8988T (cell line): ENCODE measurements around the gene NBPF4.
"Not testable (repeated sequence)": the region's sequence is repeated elsewhere in the genome, so short reads cannot be mapped to it uniquely, and the experiment has no call there.

Experiments
- DNase-seq: peaks from one replicate; pipeline ENCODE4 v3.0.0; 2011

Gene NBPF4

DNA sequence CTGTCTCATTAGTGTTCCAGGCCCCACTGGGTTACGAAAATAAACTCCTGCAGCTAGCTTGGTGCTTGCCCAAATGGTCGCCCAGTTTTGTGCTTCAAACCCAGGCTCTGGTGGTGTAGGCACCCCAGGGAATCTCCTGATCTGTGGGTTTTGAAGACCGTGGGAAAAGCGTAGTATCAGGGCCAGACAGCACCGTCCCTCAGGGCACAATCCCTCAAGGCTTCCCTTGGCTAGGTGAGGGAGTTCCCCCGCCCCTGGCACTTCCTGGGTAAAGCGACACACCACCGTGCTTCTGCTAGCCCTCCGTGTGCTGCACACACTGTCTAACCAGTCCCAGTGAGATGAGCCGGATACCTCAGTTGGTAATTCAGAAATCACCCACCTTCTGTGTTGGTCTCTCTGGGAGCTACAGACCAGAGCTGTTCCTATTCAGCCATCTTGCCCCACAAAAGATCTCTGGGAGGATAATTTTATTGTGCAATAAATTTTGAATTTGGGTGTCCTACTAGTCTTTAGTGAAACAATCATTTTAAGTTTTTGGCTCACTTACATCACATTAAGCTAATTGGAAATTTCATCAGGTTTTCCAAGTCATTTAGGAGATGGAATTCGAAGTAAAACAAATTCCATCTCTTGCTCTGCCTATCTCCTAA, 34.3 kb downstream of the NBPF4 start:
- DNase-seq: no peak

DNA sequence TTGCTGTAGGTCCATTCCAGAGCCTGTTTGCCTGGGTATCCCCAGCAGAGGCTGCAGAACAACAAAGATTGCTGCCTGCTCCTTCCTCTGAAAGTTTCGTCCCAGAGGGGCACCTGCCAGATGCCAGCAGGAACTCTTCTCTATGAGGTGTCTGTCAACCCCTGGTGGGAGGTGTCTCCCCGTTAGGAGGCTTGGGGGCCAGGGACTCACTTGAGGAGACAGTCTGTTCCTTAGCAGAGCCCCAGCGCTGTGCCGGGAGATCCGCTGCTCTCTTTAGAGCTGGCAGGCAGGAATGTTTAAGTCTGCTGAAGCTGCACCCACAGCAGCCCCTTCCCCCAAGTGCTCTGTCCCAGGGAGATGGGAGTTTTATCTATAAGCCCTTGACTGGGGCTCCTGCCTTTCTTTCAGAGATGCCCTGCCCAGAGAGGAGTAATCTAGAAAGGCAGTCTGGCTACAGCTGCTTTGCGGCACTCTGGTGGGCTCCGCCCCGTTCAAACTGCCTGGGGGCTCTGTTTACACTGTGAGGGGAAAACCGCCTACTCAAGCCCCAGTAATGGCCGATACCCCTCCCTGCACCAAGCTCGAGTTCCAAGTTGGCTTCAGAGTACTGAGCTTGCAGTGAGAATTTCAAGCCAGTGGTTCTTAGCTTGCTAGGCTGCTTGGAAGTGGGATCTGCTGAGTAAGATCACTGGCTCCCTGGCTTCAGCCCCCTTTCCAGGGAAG, 35.0 kb downstream of the NBPF4 start:
- DNase-seq: no peak

DNA sequence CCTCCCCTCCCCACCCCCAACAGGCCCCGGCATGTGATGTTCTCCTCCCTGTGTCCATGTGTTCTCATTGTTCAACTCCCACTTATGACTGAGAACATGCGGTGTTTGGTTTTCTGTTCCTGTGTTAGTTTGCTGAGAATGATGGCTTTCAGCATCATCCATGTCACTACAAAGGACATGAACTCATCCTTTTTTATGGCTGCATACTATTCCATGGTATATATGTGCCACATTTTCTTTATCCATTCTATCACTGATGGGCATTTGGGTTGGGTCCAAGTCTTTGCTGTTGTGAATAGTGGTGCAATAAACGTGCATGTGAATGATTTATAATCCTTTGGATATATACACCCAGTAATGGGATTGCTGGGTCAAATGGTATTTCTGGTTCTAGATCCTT, 40.3 kb downstream of the NBPF4 start:
- DNase-seq: not testable (repeated sequence)

DNA sequence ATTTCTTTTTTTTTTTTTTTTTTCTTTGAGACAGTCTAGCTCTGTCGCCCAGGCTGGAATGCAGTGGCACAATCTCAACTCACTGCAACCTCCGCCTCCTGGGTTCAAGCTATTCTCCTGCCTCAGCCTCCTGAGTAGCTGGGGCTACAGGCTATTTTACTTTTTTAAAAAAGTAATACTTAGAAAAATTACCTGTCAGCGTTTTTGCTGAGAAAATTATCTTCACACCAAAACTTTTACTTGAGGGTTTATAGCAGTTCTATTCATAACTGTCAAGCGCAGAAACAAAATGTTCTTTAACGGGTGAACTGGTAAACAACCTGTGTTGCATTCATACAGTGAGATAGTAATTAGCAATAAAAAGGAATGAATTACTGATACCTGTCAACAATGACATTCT, 42.2 kb downstream of the NBPF4 start:
- DNase-seq: no peak

DNA sequence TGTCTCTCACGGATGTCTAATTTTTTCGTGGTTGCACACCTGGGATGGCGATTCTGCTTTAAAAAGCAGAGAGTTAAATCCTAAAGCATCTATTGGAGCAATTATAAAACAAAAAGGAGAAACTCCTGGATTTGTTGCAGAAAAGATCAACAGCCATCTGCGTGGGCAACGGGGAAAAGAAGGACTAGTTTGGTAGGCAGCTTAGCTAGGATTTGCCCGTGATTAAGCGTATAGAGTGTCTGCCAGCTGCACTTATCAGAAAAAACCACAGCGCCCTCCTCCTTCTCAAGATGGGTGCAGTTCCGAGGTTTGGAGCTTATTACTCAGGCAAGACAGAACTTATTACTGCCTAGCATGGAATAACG, 43.2 kb downstream of the NBPF4 start:
- peak; percentile 11 for DNase-seq

DNA sequence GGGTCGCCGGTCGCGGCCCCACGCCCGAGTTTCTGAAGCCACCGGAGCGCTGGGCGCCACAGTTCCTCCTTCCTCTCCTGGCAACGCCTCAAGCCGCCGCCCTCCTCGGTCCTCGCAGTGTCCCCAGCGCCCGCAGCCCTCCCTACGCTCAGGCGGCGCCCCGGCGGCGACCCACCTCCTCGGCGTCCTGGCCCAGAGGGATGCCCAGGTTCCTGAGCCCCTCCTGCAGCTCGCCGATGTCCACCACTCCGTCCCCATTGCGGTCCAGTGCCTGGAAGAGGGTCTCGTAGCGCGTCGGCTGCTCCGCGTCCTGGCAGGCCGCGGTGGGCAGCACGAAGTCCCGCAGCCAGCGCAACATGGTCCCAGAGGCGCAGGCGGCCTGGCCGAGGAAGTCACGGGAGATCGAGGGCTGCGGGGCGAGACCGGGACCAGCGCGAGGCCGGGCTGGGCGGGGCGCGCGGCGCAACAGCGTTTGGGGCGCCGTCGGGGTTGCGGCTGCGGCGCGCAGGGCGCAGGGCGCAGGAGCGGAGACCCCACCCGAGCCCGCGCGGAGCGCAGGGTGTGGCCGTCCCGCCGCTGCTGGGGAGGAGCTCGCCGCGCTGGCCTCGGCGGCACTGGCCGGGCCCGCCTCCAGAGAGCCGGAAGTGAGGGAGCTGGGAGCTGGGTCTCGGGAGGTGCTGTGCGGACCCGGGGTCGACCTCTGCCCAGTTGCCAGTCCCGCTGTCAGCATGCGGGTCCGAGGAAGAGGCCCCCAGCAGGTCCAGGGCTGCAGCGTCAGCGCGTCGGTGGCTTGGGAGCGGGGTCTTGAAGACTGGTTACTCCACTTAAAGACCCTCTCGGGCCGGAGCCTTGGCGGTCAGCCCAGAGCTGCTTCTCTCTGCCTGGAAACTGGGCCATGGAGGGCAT, 43.8 kb downstream of the NBPF4 start, which contains the start of gene SLC25A24:
TSS of gene SLC25A24 (minus strand) at position 563 of the 906 bp plus-strand sequence. CDS start at position 358, 205 bp downstream.
- peak; percentile 61 for DNase-seq

DNA sequence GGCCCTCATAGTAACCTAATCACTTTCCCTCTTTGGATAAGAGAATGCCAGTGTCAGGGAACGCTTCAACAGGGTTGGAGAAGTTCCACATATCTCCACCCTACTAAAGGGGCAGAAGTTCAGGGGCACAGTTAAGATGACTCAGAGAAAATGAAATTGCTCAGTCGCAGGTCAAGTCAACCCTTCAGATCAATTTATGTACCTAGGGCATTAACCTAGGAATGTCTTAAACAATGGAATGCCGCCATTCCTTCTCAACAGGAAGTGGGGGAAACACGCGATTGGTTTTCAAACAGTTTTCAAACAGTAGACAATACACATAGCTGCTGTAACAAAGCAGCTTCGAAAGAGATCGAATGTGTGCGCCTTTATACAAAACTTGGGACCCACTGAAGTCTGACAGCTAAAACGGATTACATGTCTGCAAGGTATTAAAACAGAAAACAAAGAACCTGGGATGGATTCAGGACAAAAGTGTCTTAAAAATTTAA, 44.6 kb downstream of the NBPF4 start:
- DNase-seq: no peak

DNA sequence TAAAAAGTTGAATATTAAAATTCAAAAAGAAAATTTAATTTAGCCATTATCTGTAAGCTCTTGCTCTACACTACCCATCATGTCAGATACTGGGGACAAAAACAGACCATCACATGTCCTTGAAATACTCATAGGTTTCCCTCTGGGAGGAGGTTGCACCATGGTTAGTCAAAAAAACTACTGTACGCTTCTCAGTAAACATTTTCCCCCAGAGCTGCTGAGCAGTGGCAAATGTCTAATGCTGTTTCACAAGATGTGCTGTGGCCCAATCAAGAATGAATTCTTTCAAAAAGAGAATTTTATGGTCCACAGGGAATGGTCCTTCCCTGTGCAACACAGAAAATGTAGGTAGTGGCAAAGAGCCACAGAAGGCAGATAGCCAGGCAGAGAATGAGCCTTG, 49.8 kb downstream of the NBPF4 start:
- DNase-seq: no peak

DNA sequence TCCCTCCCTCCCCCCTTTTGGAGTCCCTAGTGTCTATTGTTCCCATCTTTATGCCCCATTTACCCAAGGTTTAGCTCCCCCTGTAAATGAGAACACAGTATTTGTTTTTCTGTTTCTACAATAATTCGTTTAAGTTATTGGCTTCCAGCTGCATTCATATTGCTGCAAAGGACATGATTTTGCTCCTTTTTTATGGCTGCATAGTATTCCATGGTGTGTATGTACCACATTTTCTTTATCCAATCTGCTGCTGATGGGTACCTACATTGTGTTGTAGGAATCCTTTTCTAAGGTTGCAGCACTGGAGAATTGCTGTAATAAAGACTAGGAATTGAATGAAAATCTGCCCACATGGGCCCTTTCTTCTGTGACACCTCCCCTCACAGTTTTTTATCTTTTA, 50.5 kb downstream of the NBPF4 start:
- DNase-seq: no peak

DNA sequence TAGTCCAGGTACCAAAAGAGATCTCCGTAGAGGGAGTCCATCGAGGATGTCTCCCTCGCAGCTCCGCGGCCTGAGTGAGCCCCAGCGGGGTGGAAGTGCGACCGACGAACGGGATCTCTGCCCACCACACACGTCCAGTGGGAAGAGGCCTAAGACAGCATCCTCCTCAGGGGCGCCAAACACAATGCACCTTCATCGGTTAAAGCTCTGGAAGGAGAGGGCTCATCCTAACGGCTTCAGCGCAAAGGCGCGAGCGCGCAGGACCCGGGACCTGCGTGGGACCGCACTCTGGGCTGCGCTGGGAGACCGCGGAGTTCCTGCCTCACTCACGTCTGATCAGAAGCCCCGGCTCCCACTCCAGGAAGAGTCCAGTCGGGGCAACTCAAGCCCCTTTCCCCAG, 51.3 kb downstream of the NBPF4 start:
- no peak for DNase-seq

DNA sequence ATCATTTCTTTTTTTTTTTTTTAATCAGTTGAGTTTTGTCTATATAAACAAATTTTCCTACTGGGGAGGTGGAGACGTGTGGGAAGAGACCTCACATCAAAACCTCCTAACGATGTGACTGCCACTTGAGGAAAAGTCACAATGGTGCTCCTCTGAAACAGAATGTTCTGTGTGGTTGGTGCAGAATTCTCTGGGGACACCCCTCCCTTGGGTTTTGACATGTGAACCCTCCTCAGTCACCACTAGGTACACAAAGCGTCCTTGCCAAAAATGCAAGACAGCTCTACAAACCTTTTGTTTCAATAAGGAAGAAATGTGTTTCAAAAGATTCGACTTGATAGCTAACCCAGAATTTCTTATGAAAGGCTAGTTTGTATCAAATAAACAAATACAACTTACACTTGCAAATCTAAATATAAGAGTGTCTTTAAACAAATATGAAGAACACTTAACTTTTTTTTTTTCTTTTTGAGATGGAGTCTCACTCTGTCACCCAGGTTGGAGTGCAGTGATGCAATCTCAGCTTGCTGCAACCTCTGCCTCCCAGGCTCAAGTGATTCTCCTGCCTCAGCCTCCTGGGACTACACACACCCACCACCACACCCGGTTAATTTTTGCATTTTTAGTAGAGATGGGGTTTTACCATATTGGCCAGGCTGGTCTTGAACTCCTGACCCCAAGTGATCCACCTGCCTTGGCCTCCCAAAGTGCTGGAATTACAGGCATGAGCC, 53.0 kb downstream of the NBPF4 start:
- DNase-seq: no peak

DNA sequence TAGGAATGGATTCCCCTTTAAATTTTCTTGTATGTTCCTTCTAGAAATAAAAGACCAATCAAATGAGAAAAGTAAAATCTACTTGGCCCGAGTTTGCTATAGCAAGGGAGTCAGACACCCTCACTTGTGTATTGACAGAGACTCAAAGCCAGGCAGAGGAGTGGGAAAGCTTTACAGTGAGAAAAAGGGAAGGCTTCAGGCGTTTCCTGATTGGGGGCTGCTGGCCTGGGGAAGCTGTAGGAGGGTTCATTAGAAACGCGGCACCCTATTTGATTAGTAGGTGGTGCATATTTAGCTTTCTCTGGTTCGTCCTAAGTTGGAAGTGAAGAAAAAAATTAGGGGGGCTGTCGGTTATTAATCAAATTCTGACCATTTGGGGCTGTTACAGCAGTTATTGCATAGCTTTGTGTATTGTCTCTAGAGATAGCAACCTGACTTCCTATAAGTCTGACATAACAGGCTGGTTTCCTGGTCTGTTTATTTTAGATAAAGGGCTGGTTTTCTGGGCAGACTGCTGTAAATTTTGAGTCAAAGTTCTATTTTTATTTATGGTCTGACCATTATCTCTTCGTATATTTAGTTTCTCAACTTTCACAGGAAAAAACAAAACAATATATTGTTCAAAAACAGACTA, 53.8 kb downstream of the NBPF4 start:
- no peak for DNase-seq

DNA sequence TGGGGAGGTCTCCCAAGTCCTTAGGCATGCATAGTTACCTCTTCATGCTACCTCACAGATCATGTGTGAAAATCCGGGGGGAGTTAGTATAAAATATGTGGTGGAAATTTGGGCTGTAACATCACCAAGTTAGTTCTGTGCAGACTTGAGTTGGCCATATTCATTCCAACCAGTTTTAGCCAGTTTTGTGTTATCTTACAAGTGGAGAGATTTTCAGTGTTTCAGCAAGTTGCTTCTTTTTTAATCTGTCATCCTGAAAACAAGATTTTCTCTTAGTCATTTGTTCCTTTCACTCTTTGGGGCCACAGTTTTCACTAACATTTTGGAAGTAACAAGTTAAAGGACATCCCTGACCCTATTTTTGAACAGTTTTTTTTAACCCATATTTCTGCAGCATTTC, 55.1 kb downstream of the NBPF4 start:
- DNase-seq: no peak

DNA sequence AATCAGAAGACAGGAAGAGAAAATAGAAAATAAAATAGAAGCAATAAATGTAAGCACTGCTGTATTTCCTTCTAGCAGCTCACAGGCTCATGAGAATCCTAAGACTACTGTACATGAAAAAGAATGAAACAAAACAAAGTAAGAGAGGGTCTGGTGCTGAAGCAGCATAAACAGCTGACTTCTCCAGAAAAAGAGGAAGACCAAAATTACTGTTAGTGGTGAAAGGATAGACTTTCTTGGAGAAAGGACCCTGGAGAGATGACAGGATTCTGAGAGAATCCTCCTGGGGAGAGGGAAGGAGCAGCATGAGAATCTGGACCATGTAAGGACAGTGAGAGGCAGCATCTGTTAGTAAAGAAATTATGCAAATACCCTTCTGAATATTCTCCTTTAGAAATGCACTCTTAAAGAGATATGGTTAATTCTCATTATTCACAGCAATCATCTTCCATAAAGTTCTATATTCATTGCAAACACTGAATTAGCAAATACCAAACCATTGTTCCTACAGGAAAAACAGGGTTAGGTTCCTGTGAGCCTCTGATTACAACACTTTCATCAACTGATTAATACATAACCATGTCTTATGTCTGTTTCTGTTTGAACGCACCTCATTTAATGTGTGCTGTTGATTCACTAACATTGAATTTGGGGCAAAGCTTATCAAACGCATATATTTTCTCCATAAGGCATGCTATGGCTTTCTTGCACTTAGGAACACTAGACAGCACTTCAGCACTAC, 60.7 kb downstream of the NBPF4 start:
- no peak for DNase-seq

DNA sequence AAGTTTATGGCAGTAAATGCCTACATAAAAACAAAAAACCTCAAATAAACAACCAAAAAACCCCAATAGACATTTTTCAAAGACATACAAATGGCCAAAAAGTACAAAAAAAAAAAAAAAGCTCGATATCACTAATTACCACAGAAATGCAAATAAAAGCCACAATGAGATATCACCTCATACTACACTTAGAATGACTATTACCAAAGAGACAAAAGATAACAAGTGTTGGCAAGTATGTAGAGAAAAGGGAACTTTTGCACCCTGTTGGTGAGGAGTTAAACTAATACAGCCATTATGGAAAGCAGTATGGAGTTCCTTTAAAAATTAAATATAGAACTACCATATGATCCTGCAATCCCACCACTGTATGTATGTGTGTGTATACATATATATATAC, 64.9 kb downstream of the NBPF4 start:
- no peak for DNase-seq
